Sigmoid colon (tissue), 4 donors: ENCODE data around the gene RALA.

Experiments
- CTCF ChIP-seq, 4 experiments: fragments of 450-650 bp in 3 of 4; fragments of 200-600 bp in 1 of 4; IDR thresholded peaks; one replicate each; pipeline ENCODE4 v1.5.1; 2016 to 2019; ENCODE audit warnings: antibody characterized with exemption in 4 of 4, mild to moderate bottlenecking in 3 of 4, moderate library complexity in 2 of 4
- EP300 ChIP-seq, 4 donors: sonication (generic); formaldehyde crosslinking; IDR thresholded peaks; one replicate each; pipeline ENCODE4 v1.6.1; 2017; ENCODE audit warnings: antibody characterized with exemption in 4 of 4
- POLR2A ChIP-seq, 2 donors: fragments of 450-650 bp; IDR thresholded peaks; one replicate each; pipeline ENCODE4 v1.6.1; 2016; ENCODE audit warnings: antibody characterized with exemption in 2 of 2, mild to moderate bottlenecking in 2 of 2, moderate library complexity in 2 of 2

- TF ChIP-seq CTCF (IDR thresholded peaks at IDR 0.05): no peak
- no peak for TF ChIP-seq POLR2A (IDR thresholded peaks at IDR 0.05)
- TF ChIP-seq EP300 (IDR thresholded peaks at IDR 0.05): no peak
Observed at GRCh38 chr7:39644170-39644569, 20.8 kb downstream of the RALA start.
